Transverse colon (tissue), 4 donors: Measurements from ENCODE around the gene TRO. TPM values are rescaled to one million over a fixed set of nuclear protein-coding genes. Genes with fewer than 3 reads are reported as not detected.

Experiments used
- DNase-seq: peaks from one replicate; pipeline ENCODE4 v3.0.0-alpha.2; 2019
- H3K27ac ChIP-seq, 4 donors: fragments of 200-600 bp; sonication (generic); 2 replicates each; pipeline ENCODE4 v1.5.1; 2016 to 2018; ENCODE audit warnings: inconsistent platforms in 4 of 4
- H3K27me3 ChIP-seq: fragments of 200-600 bp; sonication (generic); 2 replicates; pipeline ENCODE4 v1.5.1; 2017; ENCODE audit warnings: inconsistent platforms
- H3K36me3 ChIP-seq, 4 donors: fragments of 200-600 bp; sonication (generic); 2 replicates each; pipeline ENCODE4 v1.5.1; 2017 to 2019; ENCODE audit warnings: inconsistent platforms in 4 of 4
- H3K4me1 ChIP-seq, 4 donors: fragments of 200-600 bp; sonication (generic); 2 replicates each; pipeline ENCODE4 v1.5.1; 2017 to 2020; ENCODE audit warnings: inconsistent platforms in 4 of 4
- H3K4me3 ChIP-seq, 4 donors: fragments of 200-600 bp; sonication (generic); 1 replicate in 1 of 4; 2 replicates in 3 of 4; pipeline versions ENCODE4 v1.5.1 to v1.6.1; 2017 to 2019; ENCODE audit warnings: inconsistent platforms in 4 of 4
- H3K9me3 ChIP-seq, 2 donors: fragments of 200-600 bp; sonication (generic); 2 replicates each; pipeline ENCODE4 v1.5.1; 2017 to 2019; ENCODE audit warnings: inconsistent platforms in 2 of 2
- EP300 ChIP-seq: sonication (generic); formaldehyde crosslinking; IDR thresholded peaks from one replicate; pipeline ENCODE4 v1.6.1; 2017; ENCODE audit warnings: antibody characterized with exemption, low read depth
- POLR2A ChIP-seq: fragments of 450-650 bp; IDR thresholded peaks from one replicate; pipeline ENCODE4 v1.6.1; 2016; ENCODE audit warnings: antibody characterized with exemption, mild to moderate bottlenecking, moderate library complexity
- POLR2AphosphoS5 ChIP-seq, 3 donors: sonication (generic); formaldehyde crosslinking; IDR thresholded peaks; one replicate each; pipeline ENCODE4 v1.6.1; 2016; ENCODE audit warnings: antibody characterized with exemption in 3 of 3
- WGBS, 2 donors: methylation state at CpG; one replicate each; pipeline ENCODE4 v1.1.5; 2018; ENCODE audit warnings: low coverage in 1 of 2; 5-methylcytosine and 5-hydroxymethylcytosine counted together
- in situ Hi-C, 4 donors: fragments of 200-750 bp; cut with MboI; loops; one replicate each; pipeline versions ENCODE4 v1.15.0 to v1.15.1; 2017; ENCODE audit warnings: low sequenced_read_pairs in 3 of 4, low pct_ligation_motif_present in 1 of 4, low pct_unique_long_range_greater_than_20kb in 1 of 4
- intact Hi-C: fragments of 100-400 bp; cut with DNase I; formaldehyde crosslinking; loops from one replicate; pipeline ENCODE4 v1.15.1; 2023; ENCODE audit warnings: low total_unique reads
- total RNA-seq, 4 donors: library from RNA; depleted of rRNA; stranded (reverse); fragments of >200 nt; gene quantifications; one replicate each; pipeline ENCODE4 v1.1.0, GENCODE V29; 2016
- TF ChIP-seq, protein P1 (sequence below), 5 experiments: fragments of 200-600 bp in 3 of 5; fragments of 450-650 bp in 2 of 5; sonication (generic) in 3 of 5; IDR thresholded peaks; 1 replicate in 2 of 5; 2 replicates in 3 of 5; pipeline ENCODE4 v1.5.1; 2016 to 2017; ENCODE audit warnings: antibody characterized with exemption in 5 of 5, inconsistent platforms in 3 of 5, mild to moderate bottlenecking in 2 of 5, moderate library complexity in 1 of 5

TRO gene
- total RNA-seq, 4 donors from 2014 or later: 1.4 to 7.9 (median 3.1) TPM

DNA sequence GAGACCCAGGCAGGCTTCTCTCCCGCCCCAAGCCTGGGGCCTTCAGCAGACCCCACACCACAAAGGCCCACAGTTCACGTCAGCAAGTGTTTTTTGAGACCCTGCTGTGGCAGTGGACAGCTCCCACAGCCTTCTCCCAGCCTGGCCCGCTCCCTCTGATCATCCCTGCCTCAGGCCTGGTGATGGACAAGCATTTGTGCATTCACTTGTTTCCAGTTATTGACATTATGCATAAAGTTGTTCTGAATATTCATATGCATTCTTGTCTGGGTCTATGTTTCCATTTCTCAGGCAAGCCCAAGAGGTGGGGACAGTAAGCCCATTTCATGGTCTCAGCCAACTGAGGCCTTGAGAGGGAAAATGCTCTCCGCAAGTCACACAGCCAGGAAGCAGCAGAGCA, 14.7 kb downstream of the TRO start:
- intact Hi-C loops (no loop called here), in situ Hi-C loops (no loop called here)
- DNase-seq: no peak
- WGBS, 2 donors: 67% methylated on average over 4 of the region's 4 CpGs; no CpG with 5 or more reads in 1 of the 2 donors
- no peak for TF ChIP-seq POLR2A
- Histone ChIP-seq H3K4me3 (no peak overlapping the region), H3K4me1 (no peaks in the 10 kb centered on the region), H3K27ac (no peak overlapping the region), H3K9me3 (no peaks in the 10 kb centered on the region), H3K36me3 (no peaks in the 10 kb centered on the region), H3K27me3 (no peaks in the 10 kb centered on the region)

DNA sequence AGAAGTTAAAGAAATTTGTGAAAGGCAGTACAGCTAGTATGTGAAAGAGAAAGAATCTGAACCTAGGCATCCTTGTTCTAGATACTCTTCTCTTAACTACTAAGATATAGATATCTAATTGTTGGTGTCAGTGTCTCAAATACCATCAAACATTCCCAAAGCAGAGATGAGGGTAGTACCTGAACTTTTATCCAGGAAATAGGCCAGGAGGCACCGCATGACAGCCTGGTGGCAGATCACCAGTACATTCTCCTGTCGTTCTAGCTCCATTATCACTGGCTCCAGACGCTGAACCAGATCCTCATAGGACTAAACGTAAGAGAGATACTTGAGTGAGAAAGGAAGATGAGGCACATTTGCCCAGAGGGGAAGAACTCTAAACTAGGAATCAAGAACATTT, 16.8 kb downstream of the TRO start:
- intact Hi-C loops (no loop called here), in situ Hi-C loops (no loop called here)
- Histone ChIP-seq H3K27me3 (no peaks in the 10 kb centered on the region), H3K4me3 (no peak overlapping the region), H3K4me1 (no peaks in the 10 kb centered on the region), H3K27ac (no peak overlapping the region), H3K9me3 (no peaks in the 10 kb centered on the region), H3K36me3 (no peaks in the 10 kb centered on the region)
- DNase-seq: no peak
- 84 to 100% methylated on average over 2 to 4 of the region's 4 CpGs for WGBS, 2 donors
- no peak for TF ChIP-seq POLR2A
- TF ChIP-seq EP300: no peak
- TF ChIP-seq, protein P1, sequence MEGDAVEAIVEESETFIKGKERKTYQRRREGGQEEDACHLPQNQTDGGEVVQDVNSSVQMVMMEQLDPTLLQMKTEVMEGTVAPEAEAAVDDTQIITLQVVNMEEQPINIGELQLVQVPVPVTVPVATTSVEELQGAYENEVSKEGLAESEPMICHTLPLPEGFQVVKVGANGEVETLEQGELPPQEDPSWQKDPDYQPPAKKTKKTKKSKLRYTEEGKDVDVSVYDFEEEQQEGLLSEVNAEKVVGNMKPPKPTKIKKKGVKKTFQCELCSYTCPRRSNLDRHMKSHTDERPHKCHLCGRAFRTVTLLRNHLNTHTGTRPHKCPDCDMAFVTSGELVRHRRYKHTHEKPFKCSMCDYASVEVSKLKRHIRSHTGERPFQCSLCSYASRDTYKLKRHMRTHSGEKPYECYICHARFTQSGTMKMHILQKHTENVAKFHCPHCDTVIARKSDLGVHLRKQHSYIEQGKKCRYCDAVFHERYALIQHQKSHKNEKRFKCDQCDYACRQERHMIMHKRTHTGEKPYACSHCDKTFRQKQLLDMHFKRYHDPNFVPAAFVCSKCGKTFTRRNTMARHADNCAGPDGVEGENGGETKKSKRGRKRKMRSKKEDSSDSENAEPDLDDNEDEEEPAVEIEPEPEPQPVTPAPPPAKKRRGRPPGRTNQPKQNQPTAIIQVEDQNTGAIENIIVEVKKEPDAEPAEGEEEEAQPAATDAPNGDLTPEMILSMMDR (IDR thresholded peaks at IDR 0.05): no peak
- TF ChIP-seq POLR2AphosphoS5 (IDR thresholded peaks at IDR 0.05): no peak

DNA sequence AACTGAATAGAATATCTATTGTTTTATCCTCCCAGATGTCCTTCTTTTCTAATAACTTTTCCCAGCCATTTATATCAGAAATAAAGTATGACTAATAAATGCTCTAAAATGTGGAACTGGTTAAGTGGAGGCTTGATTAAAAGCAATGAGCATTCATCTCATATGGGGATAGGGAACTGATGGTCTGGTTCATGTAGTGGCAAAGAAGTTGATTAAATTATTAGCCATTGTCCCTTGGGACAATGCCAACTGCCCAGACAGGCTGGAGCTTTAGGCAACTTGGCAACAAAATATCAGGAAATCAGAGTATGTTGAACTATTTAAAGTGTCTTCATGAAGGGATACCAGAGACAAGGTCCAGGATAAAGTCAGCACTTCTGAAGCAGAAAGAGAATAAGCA, 24.2 kb downstream of the TRO start:
- Histone ChIP-seq H3K4me3 (no peak overlapping the region), H3K27me3 (no peaks in the 10 kb centered on the region), H3K36me3 (no peaks in the 10 kb centered on the region), H3K27ac (no peak overlapping the region), H3K9me3 (no peaks in the 10 kb centered on the region), H3K4me1 (no peaks in the 10 kb centered on the region)
- TF ChIP-seq, protein P1 (IDR thresholded peaks at IDR 0.05): no peak
- no peak for TF ChIP-seq EP300
- TF ChIP-seq POLR2AphosphoS5 (IDR thresholded peaks at IDR 0.05): no peak
- no peak for TF ChIP-seq POLR2A
- no peak for DNase-seq
- intact Hi-C loops (no loop called here), in situ Hi-C loops (no loop called here)

DNA sequence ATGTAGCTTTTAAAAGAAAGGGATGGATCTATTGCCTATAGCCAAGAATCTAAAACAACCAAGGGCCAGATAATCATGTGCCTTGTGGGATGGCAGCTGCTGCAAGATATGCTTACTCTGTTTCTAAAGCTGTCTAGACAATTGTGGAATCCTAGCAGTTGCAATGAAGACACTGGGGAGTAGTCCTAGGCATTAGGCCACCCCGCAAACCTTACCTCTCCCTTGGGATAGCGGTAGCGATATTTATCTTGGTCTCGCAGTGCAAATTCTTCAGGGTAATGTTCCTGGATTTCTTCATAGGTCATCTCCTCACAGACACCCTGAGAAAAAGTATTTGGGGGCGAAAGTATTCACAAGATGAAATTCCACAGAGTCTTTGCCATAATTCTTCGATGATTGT, 24.6 kb downstream of the TRO start:
- Histone ChIP-seq H3K4me3 (no peak overlapping the region), H3K27ac (no peak overlapping the region), H3K36me3 (no peaks in the 10 kb centered on the region), H3K9me3 (no peaks in the 10 kb centered on the region), H3K4me1 (no peaks in the 10 kb centered on the region), H3K27me3 (no peaks in the 10 kb centered on the region)
- in situ Hi-C loops: no loop called here
- no peak for DNase-seq
- 83% methylated on average over 6 of the region's 6 CpGs; no CpG with 5 or more reads in 1 of the 2 donors for WGBS, 2 donors
- intact Hi-C loops: no loop called here
- no peak for TF ChIP-seq POLR2AphosphoS5 (IDR thresholded peaks at IDR 0.05)
- TF ChIP-seq, protein P1 (IDR thresholded peaks at IDR 0.05): no peak
- TF ChIP-seq POLR2A: no peak
- TF ChIP-seq EP300: no peak

DNA sequence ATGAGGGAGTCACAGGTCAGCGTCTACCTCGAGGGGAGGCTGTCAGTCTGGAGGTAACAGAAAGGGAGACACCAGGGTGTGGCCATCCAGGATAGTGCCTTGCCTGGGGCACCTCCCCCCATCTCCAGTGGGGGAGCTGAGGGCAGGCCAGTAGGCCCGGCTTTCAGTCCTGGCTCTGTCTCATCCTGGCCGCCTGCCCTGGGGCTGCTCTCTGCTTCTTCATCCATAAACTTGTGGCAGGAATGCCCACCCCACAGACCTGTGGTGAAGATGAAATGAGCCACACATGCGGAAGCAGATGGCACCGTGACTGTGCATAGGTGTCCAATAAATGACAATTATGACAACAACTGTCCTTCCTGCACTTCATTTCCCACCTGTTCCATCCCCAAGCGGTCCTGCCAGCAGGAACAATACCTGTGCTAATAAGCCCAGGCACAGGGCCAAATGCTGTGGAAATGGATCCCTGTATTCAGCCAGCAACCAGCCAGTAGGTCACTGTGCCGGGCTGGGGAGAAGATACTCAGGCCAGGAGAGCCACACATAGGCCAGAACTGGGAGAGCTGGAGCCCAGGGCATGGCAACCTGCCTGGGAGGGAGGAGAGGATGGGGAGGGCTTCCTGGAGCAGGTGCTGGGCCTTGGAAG, 30.2 kb downstream of the TRO start:
- no peak overlapping the region for H3K4me3 ChIP-seq
- WGBS, 2 donors: 76% methylated on average over 6 of the region's 8 CpGs; no CpG with 5 or more reads in 1 of the 2 donors
- H3K36me3 ChIP-seq: no peaks in the 10 kb centered on the region
- no peaks in the 10 kb centered on the region for H3K27me3 ChIP-seq
- in situ Hi-C loops (no loop called here), intact Hi-C loops (loop anchor here (5.0 kb wide), 1 partner anchor 466 kb away; no protein-coding TSS in a partner anchor)
- no peak for DNase-seq
- H3K27ac ChIP-seq: no peak overlapping the region
- H3K9me3 ChIP-seq: no peaks in the 10 kb centered on the region
- no peaks in the 10 kb centered on the region for H3K4me1 ChIP-seq
- no peak for TF ChIP-seq POLR2AphosphoS5 (IDR thresholded peaks at IDR 0.05)
- TF ChIP-seq, protein P1 (IDR thresholded peaks at IDR 0.05): no peak
- TF ChIP-seq POLR2A: no peak
- TF ChIP-seq EP300: no peak
